Camera-type eye (tissue), 1 donor: ENCODE data around the gene NSDHL. TPM values are rescaled to one million over a fixed set of nuclear protein-coding genes. Genes with fewer than 3 reads are reported as not detected.

Source experiments
- total RNA-seq: library from RNA; depleted of rRNA; stranded (reverse); fragments of >200 nt; gene quantifications from one replicate; pipeline ENCODE4 v1.2.3, GENCODE V29; 2014

Gene NSDHL
- 8.4 TPM for total RNA-seq

DNA sequence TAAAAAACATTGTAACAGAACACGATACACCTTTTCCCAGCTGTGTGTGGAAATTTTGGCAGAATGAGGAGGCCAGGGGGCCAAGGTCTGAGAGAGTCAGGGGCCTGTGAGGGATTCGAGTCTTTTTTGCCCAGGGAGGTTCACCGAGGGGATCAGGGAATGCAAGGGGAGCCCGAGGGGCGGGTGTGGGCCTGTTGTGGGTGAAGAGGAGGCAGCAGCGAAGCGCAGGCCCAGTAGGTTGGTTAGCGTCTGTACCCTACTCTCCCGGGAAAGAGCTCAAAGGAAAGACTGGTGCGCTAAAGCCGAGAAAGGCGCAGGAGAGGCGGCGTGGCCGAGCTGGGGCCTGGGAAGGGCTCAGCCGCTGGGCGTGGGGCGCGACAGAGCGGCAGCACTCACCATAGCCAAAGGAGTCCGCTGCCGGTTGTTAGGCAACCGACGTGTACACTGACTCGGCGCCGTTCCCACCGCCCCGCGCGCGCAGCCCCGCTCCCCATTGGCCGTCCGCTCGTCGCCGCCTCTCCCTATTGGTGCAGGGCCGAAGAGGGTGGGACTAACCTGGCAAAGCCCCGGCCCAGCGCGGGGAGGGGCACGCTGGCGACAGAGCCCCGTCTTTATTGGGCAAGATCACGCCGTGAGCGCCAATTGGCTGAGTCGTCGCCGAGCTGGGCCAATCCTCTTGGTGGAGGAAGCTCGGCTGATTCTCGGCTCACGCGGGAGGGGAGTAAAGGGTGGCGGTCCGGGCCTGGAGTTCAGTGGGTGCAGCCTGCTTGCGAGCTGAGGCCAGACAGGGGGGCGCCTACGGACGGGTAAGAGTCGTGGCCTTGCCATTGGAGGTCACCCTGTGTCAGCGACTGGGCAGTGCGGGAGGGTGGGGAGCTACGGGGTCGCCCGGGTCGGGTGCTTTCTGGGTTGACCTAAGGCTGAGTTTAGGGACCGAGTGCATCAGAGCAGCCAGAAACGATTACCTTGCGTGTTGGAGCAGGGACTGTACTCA is at the start of gene NSDHL, which contains the start of gene CETN2:
TSS of gene NSDHL (plus strand) at position 752 of the 994 bp plus-strand sequence. CDS start 15,262 bp downstream, outside the sequence.
TSS of gene CETN2 (minus strand) at position 446 of the 994 bp plus-strand sequence. CDS start at position 399, 47 bp downstream.

DNA sequence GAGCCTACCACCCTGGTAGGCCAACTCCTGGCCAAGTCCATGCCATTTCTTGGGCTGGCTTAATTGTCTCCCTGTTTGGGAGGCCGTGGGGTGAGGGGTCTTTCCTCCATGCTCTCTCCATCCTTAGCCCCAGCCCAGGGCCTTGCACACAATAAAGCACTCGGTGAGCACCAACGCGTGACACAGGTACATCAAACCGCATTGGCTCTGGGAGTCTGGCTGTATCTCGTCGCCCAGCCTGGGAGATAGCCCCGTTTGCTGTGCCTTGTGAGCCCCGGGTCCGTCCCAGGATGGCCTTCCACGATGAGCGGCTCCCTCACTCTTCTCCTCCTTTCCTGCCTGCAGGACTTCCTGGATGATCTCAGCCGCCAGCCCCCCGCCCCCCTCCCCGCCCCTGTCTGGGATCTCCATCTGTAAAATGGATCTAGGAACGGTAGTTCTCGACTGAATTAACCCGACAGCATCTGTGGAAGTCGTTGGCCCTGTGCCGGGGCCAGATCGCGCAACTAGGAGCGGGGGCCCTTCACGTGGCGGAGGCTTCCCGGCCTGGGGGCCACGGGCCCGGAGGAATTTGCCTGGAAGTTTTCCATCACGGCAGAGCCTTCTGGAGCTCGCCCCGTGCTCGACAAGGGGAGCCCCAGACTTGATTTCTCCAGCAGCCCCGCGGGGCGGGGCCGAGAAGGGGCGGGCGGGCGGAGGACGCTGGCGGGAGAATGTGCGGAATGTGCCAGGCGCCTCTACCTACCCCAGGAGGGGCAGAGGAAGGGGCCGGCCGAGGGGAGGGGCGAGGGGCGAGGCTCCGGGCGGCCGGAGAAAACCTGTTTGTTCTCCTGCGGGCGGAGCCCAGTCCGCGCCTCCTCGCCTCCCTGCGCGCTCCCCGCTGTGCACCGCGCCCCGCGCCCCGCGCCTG is 66.6 kb downstream of the NSDHL start, which contains the start of gene ZNF185:
TSS of gene ZNF185 (plus strand) at position 846 of the 910 bp plus-strand sequence. CDS start 16,423 bp downstream, outside the sequence.

Other genes starting within 250 kb of the NSDHL start
- gene GABRQ, start 193.2 kb upstream of the NSDHL start, total RNA-seq: 1.6 TPM
- not detected for gene MAGEA3, start 132.3 kb upstream of the NSDHL start, total RNA-seq
- not detected for gene CSAG2, start 121.8 kb upstream of the NSDHL start, total RNA-seq
- gene MAGEA2B, start 116.4 kb upstream of the NSDHL start, total RNA-seq: not detected
- not detected for gene CSAG1, start 97.3 kb upstream of the NSDHL start, total RNA-seq
- gene MAGEA12, start 97.3 kb upstream of the NSDHL start, total RNA-seq: not detected
- gene MAGEA2, start 77.2 kb upstream of the NSDHL start, total RNA-seq: not detected
- gene CSAG3, start 71.8 kb upstream of the NSDHL start, total RNA-seq: not detected
- not detected for gene MAGEA6, start 61.4 kb upstream of the NSDHL start, total RNA-seq
- 35.5 TPM for gene CETN2, start 306 bp upstream of the NSDHL start, total RNA-seq
- gene ZNF185, start 67.0 kb downstream of the NSDHL start, total RNA-seq: 14.3 TPM
- not detected for gene PNMA5, start 163.1 kb downstream of the NSDHL start, total RNA-seq
- gene PNMA3, start 225.4 kb downstream of the NSDHL start, total RNA-seq: 11.4 TPM
- gene PNMA6A, start 241.4 kb downstream of the NSDHL start, total RNA-seq: 11.5 TPM